NB4 (cell line): ENCODE measurements around the gene ATP5IF1.

Experiments used
- DNase-seq: peaks from one replicate; pipeline ENCODE4 v3.0.0; 2010; ENCODE audit warnings: low read depth
- H3K4me3 ChIP-seq: one replicate; pipeline ENCODE4 v1.5.1; 2011; ENCODE audit warnings: mild to moderate bottlenecking, low read depth, low read length, moderate library complexity
- MYC ChIP-seq: IDR thresholded peaks from 2 replicates; pipeline ENCODE4 v1.6.1; 2011; ENCODE audit warnings: low read depth, low read length
- POLR2A ChIP-seq: IDR thresholded peaks from 2 replicates; pipeline ENCODE4 v1.6.1; 2011; ENCODE audit warnings: mild to moderate bottlenecking; ENCODE audit not compliant: insufficient read length; ENCODE audit errors: extremely low read depth
- TF ChIP-seq, protein P1 (sequence below): IDR thresholded peaks from 2 replicates; pipeline ENCODE4 v1.6.1; 2011; ENCODE audit warnings: low read depth, low read length
- TF ChIP-seq, protein P2 (sequence below): IDR thresholded peaks from one replicate; pipeline ENCODE4 v1.5.1; 2012; ENCODE audit warnings: low read depth, low read length

ATP5IF1 gene

DNA sequence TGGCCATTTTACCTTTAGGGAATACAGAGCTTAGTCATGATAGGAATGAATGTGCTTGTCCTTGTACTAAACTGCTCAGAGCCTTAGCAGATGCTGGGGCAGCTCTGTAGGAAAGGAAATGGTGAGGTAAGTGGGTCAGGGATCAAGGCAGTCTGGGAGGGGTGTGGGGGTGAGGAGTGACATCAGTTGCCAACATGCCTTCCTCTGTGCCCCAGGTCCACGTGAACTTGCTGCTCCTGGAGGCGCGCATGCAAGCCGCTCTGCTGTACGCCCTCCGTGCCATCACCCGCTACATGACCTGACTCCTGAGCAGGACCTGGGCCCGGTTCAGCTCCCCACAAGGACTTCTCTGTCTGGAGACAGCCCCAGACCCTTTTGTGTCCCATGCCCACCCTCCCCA is 44.6 kb downstream of the ATP5IF1 start:
- TF ChIP-seq, protein P1, sequence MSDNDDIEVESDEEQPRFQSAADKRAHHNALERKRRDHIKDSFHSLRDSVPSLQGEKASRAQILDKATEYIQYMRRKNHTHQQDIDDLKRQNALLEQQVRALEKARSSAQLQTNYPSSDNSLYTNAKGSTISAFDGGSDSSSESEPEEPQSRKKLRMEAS = no peak
- no peak for TF ChIP-seq MYC
- TF ChIP-seq, protein P2, sequence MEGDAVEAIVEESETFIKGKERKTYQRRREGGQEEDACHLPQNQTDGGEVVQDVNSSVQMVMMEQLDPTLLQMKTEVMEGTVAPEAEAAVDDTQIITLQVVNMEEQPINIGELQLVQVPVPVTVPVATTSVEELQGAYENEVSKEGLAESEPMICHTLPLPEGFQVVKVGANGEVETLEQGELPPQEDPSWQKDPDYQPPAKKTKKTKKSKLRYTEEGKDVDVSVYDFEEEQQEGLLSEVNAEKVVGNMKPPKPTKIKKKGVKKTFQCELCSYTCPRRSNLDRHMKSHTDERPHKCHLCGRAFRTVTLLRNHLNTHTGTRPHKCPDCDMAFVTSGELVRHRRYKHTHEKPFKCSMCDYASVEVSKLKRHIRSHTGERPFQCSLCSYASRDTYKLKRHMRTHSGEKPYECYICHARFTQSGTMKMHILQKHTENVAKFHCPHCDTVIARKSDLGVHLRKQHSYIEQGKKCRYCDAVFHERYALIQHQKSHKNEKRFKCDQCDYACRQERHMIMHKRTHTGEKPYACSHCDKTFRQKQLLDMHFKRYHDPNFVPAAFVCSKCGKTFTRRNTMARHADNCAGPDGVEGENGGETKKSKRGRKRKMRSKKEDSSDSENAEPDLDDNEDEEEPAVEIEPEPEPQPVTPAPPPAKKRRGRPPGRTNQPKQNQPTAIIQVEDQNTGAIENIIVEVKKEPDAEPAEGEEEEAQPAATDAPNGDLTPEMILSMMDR = no peak
- no peak overlapping the region for H3K4me3 ChIP-seq
- DNase-seq = no peak

DNA sequence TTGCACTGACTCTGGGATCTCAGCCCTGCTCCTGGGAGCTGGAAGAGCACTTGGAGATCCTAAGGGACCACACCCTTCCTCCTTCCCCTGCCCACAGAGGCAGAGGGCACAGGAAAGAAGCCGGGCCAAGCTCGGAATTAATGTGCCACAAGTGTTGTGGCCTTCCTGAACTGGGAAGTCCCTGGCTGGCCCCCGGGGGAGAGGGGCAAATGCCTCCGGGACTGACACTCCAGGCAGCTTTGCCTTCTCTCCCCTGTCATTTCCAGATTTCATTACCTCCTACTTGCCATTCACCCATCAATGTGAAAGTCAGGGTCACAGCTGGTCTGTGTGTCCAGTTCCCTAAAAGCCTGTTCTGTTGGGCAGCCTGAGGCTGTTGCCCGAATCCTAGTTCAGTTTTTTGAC is 45.1 kb downstream of the ATP5IF1 start:
- H3K4me3 ChIP-seq = no peak overlapping the region
- DNase-seq = no peak
- TF ChIP-seq MYC (no peak), POLR2A (no peak)
- TF ChIP-seq, protein P1 = no peak
- TF ChIP-seq, protein P2 = no peak

DNA sequence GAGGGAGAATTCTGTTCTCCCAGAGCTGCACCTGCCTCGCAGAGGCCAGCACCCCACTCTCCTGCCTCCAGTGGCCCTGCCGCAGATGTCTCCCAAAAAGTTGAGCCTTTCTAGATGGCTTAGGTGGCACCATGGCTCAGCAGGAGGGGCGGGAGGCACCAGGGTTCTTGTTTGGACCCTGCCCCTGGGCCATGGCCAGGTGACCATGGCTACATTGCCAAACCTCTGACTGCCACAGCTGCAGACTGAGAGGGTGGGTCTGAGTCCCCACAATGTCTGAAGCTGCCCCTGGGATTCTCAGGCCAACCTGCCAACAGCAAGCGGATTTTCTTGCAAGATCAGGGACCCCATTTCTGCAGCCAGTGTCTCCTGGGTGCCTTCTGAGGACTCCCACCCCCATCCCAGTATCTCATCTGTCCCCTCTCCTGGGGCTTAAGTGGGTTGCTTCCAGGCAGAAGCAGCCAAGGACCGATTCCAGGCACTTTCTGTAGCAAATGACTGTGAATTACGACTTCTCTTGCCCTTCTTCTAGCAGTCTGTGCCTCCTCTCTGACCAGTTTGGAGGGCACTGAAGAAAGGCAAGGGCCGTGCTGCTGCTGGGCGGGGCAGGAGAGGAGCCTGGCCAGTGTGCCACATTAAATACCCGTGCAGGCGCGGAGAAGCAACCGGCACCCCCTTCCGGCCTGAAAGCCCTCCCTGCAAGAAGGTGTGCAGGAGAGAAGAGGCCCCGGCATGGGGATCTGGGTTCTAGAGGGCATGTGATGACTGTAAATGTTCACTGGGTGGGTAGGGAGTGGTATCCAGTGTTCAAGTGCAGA is 45.9 kb downstream of the ATP5IF1 start:
- DNase-seq = no peak
- TF ChIP-seq, protein P2 = no peak
- TF ChIP-seq, protein P1 = no peak
- no peak overlapping the region for H3K4me3 ChIP-seq

DNA sequence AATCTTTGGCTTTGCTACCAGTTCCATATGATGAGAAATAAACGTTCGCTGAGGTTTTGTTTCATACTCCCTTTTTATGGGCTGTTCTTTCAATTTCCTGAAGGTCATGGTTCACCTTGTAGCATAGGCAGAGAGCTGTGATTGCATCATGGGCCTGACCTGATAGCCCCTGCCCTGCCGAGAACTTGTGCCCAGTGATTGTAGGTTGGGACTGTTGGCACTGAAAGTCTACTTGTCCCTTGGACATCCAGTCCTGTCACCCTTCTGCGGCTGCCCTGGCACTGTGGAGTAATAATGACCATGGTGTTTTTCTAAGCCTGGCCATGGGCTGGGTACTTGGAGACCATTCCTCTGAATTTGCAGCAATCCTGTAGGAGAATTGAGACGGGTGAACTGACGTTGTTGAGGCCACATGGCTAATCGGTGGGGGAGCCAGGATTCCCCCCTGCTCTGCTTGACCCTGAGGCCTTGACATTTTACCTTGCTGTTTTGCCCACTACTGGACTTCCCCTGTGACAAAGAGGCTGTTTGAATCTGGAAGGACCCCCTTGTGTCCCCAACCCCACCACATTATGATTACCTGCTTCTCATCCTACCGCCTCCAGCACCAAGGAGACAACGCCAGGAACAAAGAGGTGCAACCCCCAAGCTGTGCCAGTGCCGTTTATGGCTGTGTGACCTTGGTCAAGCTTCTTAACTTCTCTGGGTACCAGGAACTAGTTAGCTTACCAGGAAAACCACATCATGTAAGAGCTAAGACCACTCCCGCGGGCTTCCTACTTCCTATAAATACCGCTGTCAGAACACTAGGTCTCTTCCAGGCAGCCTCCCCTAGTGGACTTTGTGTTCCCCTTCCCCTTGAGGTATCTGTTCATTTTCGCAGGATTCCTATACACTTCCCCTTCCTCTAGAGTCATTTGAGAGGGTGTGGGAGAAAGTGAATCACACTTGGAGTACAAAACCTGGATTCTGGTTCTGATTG is 46.8 kb downstream of the ATP5IF1 start:
- TF ChIP-seq, protein P1 = no peak
- no peak for TF ChIP-seq POLR2A
- no peak for TF ChIP-seq MYC
- TF ChIP-seq, protein P2 = no peak
- DNase-seq = peak; percentile 28
- no peak overlapping the region for H3K4me3 ChIP-seq

DNA sequence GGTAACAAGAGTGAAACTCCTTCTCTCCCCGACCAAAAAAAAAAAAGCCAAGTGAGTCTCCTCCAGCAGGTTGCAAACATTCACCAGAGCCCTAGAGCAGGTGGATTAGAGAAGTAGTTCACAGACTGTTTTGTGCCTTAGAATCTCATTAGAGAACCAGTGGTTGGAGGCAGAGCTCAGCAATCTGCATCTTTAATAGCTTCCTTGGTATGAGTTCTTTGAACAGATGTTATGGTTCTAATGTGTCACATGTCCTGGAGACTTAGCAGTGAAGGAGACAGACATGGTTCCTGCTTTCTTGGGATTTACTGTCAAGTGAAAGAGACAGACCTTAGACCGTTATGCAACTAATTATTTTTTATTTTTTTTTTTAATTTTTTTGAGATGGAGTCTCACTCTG is 50.2 kb downstream of the ATP5IF1 start:
- TF ChIP-seq, protein P2 = no peak
- no peak for TF ChIP-seq MYC
- TF ChIP-seq POLR2A = no peak
- TF ChIP-seq, protein P1 = no peak
- DNase-seq = no peak
- H3K4me3 ChIP-seq = no peak overlapping the region
